NCI-H345 treated with DMSO at 0.1 percent for 48 hours (cell line): ENCODE results near the gene OBP2A.
A peak's percentile ranks its signal among the peaks of the same experiment; 100 is the strongest.
"Not testable (repeated sequence)": the region's sequence is repeated elsewhere in the genome, so short reads cannot be mapped to it uniquely, and the experiment has no call there.

ENCODE experiments used
- DNase-seq: peaks from one replicate; lab custom pipeline; 2025; ENCODE audit not compliant: unreplicated experiment; lab: John Stamatoyannopoulos, UW

The OBP2A gene, protein sequence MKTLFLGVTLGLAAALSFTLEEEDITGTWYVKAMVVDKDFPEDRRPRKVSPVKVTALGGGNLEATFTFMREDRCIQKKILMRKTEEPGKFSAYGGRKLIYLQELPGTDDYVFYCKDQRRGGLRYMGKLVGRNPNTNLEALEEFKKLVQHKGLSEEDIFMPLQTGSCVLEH

GRCh38 chr9:135545646-135546176 is at the start of gene OBP2A:
OBP2A (plus strand) TSS chr9:135546126; CDS start chr9:135546181, 55 bp downstream.
- DNase-seq: not testable (repeated sequence)

DNA sequence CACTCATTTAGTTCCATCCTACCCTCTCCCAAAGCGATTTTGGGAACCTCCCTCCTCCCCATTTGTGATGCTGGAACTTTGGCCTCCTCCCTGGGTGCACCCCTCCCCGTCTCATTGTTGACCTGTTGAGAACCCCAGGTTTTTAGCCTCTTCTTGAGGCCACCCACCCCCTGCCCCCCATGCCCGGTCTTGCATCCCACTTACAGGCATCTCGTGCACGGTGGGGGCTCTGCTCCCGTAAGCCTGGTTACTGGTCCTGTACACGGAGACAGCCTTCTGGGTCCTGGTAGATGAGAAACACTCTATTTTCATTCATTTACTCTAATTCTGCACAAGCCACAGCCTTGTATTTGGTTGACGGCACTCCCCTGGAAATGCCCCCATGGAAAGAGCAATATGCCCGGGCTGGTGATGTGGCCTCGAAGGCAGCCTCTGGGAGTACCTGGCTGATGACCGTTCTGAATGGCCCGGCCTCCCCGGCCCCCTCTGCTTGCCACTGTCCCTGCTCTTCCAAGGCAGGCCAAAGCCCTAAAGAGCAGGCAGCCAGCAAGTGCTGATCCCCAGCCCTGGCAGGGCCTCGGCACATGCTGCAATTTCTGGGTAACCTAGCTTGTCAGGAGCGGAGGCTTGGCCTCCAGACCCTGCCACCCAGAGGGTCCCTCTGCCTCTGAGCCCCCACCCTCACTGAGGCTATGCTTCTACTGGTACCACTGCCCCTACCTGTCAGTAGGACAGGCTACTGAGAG is 47.4 kb upstream of the OBP2A start:
- DNase-seq: no peak

- DNase-seq: peak; percentile 68
Observed at GRCh38 chr9:135499326-135500070, 46.4 kb upstream of the OBP2A start.

- DNase-seq: no peak
Observed at GRCh38 chr9:135500071-135500524, 45.8 kb upstream of the OBP2A start.

GRCh38 chr9:135500525-135501260 is 45.2 kb upstream of the OBP2A start, which contains the start of gene MRPS2:
MRPS2 (plus strand) TSS chr9:135500682; CDS start chr9:135500711, 29 bp downstream.
- peak; percentile 70 for DNase-seq

- DNase-seq: no peak
Observed at GRCh38 chr9:135501261-135502167, 44.4 kb upstream of the OBP2A start.

DNA sequence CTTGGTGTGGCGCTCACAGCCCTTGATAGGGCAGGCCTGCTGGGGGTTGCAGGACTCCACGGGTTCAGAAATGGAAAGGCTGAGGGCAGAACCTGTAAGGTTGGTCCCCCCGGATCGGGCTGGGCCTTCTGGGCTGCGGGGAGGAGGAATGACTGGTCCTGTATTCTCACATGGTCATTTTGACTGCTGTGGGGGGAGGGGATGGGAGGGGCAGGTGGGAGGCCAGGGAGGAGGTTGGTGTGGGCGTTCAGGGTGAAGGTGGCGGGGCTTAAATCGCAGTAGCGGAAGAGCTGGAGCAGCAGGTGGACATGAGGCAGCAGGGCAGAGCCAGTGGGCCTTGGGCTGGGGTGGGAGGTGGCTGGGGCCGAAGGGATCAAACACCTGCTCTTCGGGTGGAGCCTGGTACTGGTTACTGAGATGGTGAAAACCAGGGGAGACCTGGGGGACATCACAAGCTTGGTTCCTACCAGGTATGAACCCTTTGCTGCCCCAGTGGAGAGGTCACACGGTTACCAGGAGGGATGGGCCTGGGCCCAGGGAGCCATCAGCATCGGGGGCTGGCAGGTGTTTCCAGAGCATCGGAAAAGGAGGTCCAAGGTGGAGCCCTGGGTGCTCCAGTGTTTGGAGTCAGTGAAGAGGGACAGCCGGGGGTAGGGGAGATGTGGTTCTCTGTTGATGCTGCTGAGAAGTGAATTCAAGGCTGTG is 43.6 kb upstream of the OBP2A start:
- no peak for DNase-seq

- DNase-seq: no peak
Observed at GRCh38 chr9:135502873-135503321, 43.0 kb upstream of the OBP2A start.

GRCh38 chr9:135503371-135504261 is 42.3 kb upstream of the OBP2A start:
- no peak for DNase-seq

DNA sequence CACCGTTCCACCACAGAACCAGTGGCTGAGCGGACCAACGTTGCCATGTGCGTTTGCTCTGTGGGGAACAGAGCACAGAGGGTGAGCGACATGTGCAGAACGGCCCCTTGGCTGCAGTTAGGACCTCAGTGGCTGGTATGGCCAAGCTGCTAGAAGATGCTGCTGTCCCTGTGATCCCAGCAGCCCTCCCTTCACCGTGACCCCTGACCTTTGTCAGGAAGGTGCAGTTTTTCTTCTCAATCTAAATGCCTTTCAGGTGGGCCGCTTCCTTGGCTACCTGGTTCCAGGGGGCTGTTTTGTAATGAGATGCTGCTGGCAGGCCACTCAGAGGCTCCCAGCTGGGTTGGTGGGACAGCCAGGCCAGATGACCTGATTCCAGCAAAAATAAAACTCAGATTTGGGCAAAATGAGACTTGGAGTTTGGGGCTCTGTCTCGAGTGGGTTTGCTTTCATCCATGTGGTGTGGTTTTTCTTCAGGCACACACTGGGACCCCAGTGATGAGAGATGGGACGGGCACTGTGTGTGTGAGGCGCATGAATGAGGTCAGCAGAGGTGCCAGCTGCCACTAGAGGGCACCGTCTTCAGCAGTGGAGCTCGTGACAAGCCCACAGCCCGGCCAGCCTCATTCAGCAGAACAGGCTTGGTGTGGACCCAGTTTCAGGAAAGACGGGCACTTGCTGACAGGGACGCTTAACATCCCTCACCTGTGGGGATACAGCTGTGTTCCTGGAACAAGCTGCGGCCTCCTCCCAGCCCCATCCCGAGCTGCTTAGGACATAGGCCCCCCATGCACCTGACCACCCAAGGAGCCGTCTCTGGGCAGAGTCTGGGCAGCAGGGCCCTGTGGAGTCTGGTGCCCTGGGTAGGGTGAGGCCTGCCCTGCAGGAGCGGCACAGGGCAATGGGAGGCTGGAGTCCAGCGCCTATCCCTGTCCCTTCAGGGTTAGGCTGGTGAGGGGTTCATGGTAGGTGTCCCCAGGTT is 41.4 kb upstream of the OBP2A start:
- peak; percentile 7 for DNase-seq

DNA sequence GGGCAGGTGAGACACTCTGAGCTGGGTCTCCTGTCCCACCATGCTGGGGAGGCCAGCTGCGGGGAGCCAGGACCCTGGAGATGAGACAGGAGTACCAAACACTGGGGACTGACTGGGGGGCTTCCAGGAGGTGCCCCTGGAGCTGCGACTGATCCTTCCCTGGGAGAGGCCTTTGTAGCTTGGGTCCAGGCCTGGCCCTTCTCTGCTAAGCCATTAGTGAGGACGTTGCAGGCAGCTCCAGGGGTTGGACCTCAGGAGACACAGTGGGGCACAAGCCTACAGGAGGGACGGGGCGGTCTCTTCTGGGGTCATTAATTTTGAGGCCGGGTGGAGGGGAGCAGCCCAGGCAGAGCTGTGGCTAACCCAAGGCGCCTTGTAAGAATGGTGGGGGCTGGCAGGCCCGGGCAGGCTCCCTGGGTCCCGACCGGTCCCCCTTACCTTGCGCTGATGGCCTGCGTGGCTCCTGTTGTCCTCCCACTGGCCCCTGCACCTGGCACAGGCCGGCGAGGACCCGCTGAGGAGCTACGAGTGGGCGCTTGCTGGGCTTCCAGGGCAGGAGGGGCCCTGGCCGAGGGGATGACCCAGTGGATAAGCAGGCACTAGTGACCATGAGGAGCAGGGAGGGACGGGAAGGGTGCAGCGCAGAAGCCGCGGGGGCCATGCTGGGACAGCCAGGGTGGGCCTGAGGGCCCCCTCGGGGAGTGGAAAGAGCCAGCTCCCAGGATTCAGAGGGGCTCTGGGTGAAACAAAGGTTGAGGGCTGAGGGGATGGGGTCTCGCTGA is 40.3 kb upstream of the OBP2A start:
- no peak for DNase-seq

DNA sequence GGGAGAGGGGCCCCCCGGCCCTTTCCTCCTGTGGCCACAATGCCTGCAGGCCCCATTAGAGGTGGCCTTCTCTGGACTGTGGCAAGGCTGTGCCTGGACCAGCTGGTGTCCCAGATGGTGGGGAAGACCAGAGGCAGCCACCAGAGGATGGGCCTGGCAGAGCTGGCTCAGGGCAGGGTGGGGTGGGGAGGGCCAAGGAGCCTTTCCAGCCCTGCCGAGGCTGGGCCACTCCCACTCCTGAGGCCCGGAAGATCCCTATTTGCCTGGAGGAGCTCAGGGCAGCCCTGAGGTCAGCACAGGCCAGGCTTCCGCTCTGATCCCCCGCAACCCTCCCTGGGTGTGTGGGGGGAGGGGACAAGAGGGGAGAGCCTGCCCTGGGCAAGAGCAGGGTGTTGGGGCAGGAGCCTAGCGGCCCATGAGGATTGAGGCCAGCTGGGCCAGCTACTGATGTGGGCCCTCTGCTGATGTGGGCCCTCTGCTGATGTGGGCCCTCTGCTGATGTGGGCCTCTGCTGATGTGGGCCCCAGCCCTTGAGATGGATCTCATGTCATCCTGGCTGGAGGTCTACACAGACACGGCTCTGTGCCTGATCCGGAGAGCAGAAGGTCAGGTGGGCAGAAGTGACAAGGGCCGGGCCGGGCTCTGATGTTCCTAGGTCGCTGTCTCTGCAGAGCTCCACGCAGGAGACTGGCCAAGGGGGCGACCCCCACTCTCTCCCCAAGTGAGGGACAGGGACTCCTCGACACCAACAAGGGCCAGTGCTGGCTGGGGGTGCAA is 39.4 kb upstream of the OBP2A start:
- no peak for DNase-seq

GRCh38 chr9:135507104-135508035 is 38.6 kb upstream of the OBP2A start:
- no peak for DNase-seq

DNA sequence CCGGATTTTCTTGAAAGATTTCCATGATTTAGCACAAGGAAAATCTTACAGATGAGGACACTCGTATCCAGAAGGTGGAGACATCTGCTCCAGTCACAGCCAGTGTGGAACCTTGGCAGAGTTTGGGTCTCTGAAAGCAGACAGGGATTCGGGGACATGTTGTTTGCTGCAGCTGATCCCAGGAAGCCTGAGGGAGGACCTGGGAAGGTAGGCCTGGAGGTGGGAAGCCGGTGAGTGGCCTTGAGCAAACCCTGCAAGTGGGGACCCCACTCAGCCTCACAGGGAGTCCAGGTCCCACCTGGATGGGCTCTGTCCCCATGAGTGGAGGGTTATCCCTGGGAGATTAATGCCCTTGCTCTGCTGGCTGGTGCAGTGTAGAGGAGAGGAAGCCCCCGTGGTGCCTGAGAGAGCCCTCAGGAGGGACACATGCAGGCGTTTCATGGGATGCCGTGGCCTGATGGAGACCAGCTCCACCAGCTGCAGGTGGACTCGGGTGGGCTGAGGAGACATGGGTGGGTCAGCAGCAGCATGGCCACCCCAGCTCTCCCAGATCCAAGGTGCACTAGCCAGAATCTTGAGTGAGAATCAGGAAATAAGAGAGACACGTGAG is 37.6 kb upstream of the OBP2A start:
- DNase-seq: no peak
